Immature natural killer cell (primary cell): ENCODE data around the gene IL11. TPM values are rescaled to one million over a fixed set of nuclear protein-coding genes. Genes with fewer than 3 reads are reported as not detected.

ENCODE experiments used
- DNase-seq, 3 donors: peaks; one replicate each; pipeline ENCODE4 v3.0.0; 2022; ENCODE audit warnings: mixed read lengths in 1 of 3
- H3K27ac Mint-ChIP-seq, 6 donors: one replicate each; pipeline ENCODE4 v1.8.0; 2020; ENCODE audit warnings: mixed read lengths in 6 of 6, mild to moderate bottlenecking in 5 of 6, inconsistent platforms in 4 of 6, moderate library complexity in 3 of 6
- H3K27me3 Mint-ChIP-seq, 3 donors: one replicate each; pipeline ENCODE4 v1.8.0; 2020 to 2021; ENCODE audit warnings: low read depth in 3 of 3, mild to moderate bottlenecking in 3 of 3, mixed read lengths in 3 of 3, moderate library complexity in 3 of 3, inconsistent platforms in 1 of 3
- H3K36me3 Mint-ChIP-seq, 3 donors: one replicate each; pipeline ENCODE4 v1.8.0; 2020; ENCODE audit warnings: mixed read lengths in 3 of 3, inconsistent platforms in 2 of 3, mild to moderate bottlenecking in 2 of 3
- H3K4me1 Mint-ChIP-seq, 2 donors: one replicate each; pipeline ENCODE4 v1.8.0; 2020; ENCODE audit warnings: inconsistent platforms in 2 of 2, mild to moderate bottlenecking in 2 of 2, mixed read lengths in 2 of 2, moderate library complexity in 1 of 2
- H3K4me3 Mint-ChIP-seq, 5 donors: one replicate each; pipeline ENCODE4 v1.8.0; 2020; ENCODE audit warnings: mild to moderate bottlenecking in 5 of 5, mixed read lengths in 5 of 5, inconsistent platforms in 3 of 5, moderate library complexity in 3 of 5
- H3K9me3 Mint-ChIP-seq, 6 donors: one replicate each; pipeline ENCODE4 v1.8.0; 2020; ENCODE audit warnings: mild to moderate bottlenecking in 6 of 6, mixed read lengths in 6 of 6, inconsistent platforms in 4 of 6, moderate library complexity in 3 of 6
- polyA plus RNA-seq, 3 donors: library from polyadenylated mRNA; unstranded; fragments of 300-500 nt; fragmentation: Illumina TruSeq; gene quantifications; one replicate each; pipeline ENCODE4 v1.2.3, GENCODE V29; 2021

IL11 gene
- polyA plus RNA-seq, 3 donors from 2014 or later = not detected

DNA sequence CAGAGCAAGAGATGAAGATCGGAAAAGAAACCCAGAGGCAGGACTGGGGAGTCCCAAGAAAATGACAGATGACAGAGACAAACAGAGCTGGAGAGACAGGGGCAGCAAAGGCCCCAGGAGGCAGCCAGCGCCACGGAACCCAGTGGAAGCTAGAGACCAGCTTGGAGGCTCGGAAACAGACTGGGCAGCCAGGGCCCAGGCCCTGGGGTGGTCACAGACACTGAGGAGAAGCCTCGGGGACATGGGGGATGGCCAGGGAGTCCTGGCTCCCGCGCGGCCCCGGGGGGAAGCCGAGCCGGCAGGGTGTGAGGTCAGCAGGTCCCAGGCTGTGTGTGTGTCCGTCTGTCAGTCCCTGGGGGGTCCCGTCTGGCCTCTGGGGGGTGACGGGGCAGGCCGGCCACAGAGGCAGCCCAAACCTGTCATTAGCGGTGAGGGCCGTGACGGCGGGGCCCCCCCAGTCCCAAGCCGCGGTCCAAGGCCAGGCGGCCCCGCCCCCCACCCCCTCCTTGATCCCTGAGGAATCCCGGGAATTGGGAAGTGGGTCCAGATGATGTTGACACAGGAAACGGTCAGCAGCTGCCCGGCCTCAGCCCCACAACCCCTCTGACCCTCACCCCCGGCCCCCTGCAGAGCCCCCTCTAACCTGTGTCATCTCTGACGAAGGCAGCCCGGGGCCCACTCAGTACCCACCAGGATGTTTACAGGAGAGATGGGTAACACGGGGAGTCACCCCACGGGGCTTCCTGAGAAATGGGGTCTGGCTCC lies 3.9 kb upstream of the IL11 start:
- Mint-ChIP-seq H3K36me3 (no peaks in the 10 kb centered on the region), H3K27ac (no peak overlapping the region), H3K27me3 (peaks cover 11 to 18% (median 15%) of the 10 kb centered on the region in 3 donors), H3K9me3 (no peaks in the 10 kb centered on the region), H3K4me1 (peaks cover 0 to 6% of the 10 kb centered on the region in 2 donors), H3K4me3 (no peak overlapping the region)
- DNase-seq = no peak

DNA sequence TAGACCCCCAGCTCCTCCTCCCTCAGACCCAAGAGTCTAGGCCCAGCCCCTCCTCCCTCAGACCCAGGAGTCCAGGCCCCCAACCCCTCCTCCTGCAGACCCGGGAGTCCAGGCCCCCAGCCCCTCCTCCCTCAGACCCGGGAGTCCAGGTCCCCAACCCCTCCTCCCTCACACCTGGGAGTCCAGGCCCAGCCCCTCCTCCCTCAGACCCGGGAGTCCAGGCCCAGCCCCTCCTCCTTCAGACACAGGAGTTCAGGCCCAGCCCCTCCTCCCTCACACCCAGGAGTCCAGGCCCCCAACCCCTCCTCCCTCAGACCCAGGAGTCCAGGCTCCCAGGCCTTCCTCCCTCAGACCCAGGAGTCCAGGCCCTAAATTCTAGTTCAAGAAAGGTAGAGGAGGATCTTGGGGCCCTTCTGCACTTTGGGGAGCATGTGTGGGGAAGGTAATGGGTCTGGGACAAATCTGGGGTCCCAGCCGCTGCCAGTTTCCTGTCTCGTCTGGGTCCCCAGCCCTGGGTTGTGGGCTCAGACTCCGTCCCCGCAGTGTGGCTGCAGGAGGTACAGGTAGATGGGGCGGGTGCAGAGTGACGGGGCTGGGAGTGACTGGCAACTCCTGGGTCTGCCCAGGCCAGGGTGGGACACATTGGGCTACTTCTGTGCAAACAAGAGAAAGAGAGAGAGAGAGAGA lies 3.2 kb upstream of the IL11 start:
- Mint-ChIP-seq H3K27me3 (peaks cover 11 to 20% (median 17%) of the 10 kb centered on the region in 3 donors), H3K4me3 (no peak overlapping the region), H3K27ac (no peak overlapping the region), H3K9me3 (no peaks in the 10 kb centered on the region), H3K4me1 (peaks cover 0 to 6% of the 10 kb centered on the region in 2 donors), H3K36me3 (no peaks in the 10 kb centered on the region)
- DNase-seq = no peak

DNA sequence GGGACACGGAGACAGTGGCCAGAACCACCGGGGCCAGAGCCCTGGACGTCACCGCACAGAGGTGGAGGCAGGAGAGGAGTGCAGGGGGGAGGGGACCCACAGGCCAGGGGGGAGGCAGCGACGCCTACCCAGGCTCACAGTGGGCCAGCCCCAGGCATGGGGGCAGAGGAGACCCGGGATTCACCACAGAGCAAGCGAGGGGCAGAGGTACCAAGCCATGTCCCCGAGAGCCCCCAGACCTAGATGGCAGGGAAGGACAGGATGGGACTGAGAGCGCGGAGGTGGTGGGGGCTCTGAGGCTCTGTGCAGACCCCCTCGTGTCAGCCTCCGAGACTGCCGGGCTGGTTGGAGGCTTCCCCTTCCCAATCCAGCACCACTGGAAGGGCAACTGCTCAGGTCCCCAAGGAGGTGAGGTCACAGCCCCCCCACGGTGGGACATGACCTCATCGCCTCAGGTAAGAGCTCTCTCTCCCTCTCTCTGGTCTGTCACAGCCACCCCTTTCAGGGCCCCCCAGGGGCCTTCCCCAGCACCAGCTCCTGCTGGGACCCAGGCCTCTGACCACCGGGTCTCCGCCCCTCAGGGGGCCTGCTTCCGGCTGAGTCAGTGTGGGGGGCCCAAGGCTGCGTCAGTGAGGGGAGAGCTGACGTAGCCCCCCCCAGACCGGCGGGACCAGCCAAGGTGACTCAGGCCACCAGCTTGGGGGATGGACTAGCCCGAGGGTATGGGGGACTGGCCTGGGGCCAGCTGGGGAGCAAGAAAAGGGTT lies 2.2 kb upstream of the IL11 start:
- no peaks in the 10 kb centered on the region for H3K9me3 Mint-ChIP-seq
- H3K36me3 Mint-ChIP-seq = no peaks in the 10 kb centered on the region
- no peak overlapping the region for H3K4me3 Mint-ChIP-seq
- H3K4me1 Mint-ChIP-seq = peaks cover 0 to 6% of the 10 kb centered on the region in 2 donors
- peaks cover 11 to 20% (median 17%) of the 10 kb centered on the region in 3 donors for H3K27me3 Mint-ChIP-seq
- DNase-seq = no peak
- no peak overlapping the region for H3K27ac Mint-ChIP-seq

DNA sequence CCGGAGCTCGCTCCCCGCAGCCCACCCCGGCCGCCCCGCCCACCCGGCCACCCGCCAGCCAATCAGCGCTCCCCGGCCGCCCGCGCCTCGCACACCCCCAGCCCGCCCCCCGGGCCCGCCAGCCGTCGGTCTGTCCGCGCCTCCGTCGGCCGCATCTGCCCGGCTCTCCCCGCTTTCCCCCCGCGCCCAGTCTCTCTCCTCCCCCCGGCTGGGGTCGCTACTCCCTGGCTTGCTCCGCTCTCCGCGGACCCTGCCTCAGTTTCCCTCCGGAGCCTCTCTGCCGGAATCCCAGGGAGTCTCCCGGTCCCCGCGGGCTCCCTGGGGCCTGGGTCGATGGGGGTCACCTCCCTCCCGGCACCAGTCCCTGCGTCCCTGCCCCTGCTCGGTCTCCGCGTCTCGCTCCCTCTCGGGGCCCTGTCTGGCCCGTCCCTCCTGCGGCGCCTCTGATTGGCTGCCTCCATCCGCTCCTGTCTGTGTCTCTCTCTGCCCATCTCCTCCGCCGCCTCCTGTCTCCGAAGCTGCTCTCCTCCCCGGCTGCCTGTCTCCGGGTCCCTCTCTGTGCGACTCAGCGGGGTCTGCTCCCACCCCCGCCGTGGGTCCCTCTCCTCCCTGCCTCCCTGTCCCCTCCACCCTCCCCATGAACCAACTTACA lies 484 bp downstream of the IL11 start:
- Mint-ChIP-seq H3K4me3 (peak overlapping the region in 4 of 5 donors; percentile 47 to 78 (median 65)), H3K27me3 (peaks cover 14 to 21% (median 15%) of the 10 kb centered on the region in 3 donors), H3K9me3 (no peaks in the 10 kb centered on the region), H3K27ac (no peak overlapping the region), H3K36me3 (no peaks in the 10 kb centered on the region), H3K4me1 (peaks cover 0 to 6% of the 10 kb centered on the region in 2 donors)
- DNase-seq = no peak

DNA sequence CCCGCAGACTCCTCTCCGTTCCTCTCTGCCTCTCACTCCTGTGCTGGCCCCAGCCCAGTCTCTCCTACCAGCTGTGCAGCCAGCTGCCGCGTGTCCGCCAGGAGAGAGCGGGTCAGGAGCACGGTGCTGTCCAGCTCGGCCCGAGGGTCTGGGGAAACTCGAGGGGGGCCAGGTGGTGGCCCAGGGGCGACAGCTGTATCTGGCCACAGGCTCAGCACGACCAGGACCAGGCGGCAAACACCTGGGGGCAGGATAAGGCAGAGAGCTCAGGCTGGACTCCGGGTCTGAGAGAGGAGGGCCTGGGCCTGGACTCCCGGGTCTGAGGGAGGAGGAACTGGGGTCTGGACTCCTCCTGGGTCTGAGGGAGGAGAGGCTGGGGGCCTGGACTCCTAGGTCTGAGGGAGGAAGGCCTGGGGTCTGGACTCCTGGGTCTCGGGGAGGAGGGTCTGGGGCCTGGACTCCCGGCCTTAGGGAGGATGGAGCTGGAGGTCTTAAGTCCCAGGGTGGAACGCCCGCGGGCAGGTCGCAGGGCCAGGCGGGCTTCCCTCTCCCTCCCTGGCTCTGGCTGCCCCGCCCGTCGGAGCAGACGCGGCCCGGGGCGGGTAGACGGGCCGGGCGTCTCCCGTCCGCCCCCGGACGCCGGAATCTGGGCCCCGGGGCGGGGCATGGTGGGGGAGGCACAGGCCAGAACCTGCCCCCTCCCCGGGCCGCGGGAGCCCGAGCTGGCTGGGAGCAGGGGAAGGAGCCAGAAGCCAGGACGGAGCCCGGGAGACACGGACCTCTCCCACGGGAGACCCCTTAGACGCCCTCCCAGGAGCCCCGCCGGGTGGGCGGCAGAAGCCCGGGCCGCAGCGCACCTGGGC lies 1.3 kb downstream of the IL11 start:
- no peak overlapping the region for H3K27ac Mint-ChIP-seq
- H3K4me3 Mint-ChIP-seq = peak overlapping the region in 1 of 5 donors; percentile 17
- no peaks in the 10 kb centered on the region for H3K9me3 Mint-ChIP-seq
- H3K27me3 Mint-ChIP-seq = peaks cover 13 to 21% (median 15%) of the 10 kb centered on the region in 3 donors
- H3K36me3 Mint-ChIP-seq = no peaks in the 10 kb centered on the region
- peaks cover 0 to 6% of the 10 kb centered on the region in 2 donors for H3K4me1 Mint-ChIP-seq
- DNase-seq = no peak

DNA sequence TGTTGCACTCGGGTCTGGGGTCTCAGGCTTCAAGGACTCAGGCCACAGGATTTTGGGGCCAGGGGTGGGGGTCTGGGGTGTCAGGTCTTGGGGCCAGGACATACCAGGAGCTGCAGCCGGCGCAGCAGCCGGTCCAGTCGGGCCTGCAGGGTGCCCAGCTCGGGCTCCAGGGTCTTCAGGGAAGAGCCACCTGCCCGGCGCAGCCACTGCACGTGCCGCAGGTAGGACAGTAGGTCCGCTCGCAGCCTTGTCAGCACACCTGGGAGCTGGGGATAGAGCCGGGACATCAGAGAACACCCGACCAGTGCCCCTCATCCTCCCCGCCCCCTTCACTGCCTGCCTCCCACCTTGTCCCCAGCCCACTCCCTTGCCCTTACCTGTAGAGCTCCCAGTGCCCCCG lies 2.2 kb downstream of the IL11 start:
- no peak overlapping the region for H3K27ac Mint-ChIP-seq
- H3K4me3 Mint-ChIP-seq = no peak overlapping the region
- peaks cover 9 to 19% (median 13%) of the 10 kb centered on the region in 3 donors for H3K27me3 Mint-ChIP-seq
- no peak for DNase-seq
- H3K4me1 Mint-ChIP-seq = peaks cover 0 to 6% of the 10 kb centered on the region in 2 donors
- no peaks in the 10 kb centered on the region for H3K36me3 Mint-ChIP-seq
- H3K9me3 Mint-ChIP-seq = no peaks in the 10 kb centered on the region

DNA sequence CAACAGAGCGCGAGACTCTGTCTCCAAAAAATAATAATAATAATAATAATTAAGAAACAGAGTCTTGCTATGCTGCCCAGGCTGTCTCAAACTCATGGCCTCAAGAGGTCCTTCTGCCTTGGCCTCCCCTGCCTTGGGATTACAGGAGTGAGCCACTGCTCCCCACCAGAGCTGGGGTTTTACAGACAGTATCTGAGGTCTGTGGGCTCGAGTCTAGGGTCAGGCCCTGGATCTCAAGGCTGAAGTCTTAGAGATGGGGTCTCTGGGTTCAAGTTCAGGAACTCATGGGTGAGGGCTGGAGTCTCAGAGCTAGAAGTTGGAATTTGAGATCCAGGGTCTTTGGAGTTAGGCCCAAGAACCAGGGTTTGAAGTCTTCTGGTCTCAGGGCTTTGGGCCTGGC lies 3.5 kb downstream of the IL11 start:
- Mint-ChIP-seq H3K36me3 (no peaks in the 10 kb centered on the region), H3K27me3 (peaks cover 9 to 15% (median 10%) of the 10 kb centered on the region in 3 donors), H3K4me1 (peaks cover 0 to 6% of the 10 kb centered on the region in 2 donors), H3K27ac (no peak overlapping the region), H3K4me3 (no peak overlapping the region), H3K9me3 (no peaks in the 10 kb centered on the region)
- DNase-seq = no peak

DNA sequence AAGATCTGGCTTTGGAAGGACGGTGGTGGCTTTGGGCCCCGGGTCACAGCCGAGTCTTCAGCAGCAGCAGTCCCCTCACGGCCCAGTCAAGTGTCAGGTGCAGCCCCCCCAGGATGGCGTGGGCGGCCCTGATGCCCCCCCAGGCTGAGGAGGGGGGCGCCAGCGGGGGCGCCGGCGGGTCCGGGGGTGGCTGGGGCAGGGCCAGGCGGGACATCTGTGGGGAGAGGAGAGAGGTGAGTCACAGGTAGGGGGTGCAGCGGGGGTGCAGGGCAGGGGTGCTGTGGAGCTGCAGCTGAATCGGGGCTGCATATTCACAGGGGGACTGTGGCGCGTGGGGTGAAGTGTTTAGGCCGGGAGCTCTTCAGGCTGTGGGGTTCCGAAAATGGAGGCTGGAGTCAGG lies 4.3 kb downstream of the IL11 start:
- Mint-ChIP-seq H3K27me3 (peaks cover 2 to 11% (median 8%) of the 10 kb centered on the region in 3 donors), H3K9me3 (no peaks in the 10 kb centered on the region), H3K4me3 (no peak overlapping the region), H3K4me1 (peaks cover 0 to 6% of the 10 kb centered on the region in 2 donors), H3K27ac (no peak overlapping the region), H3K36me3 (no peaks in the 10 kb centered on the region)
- no peak for DNase-seq

DNA sequence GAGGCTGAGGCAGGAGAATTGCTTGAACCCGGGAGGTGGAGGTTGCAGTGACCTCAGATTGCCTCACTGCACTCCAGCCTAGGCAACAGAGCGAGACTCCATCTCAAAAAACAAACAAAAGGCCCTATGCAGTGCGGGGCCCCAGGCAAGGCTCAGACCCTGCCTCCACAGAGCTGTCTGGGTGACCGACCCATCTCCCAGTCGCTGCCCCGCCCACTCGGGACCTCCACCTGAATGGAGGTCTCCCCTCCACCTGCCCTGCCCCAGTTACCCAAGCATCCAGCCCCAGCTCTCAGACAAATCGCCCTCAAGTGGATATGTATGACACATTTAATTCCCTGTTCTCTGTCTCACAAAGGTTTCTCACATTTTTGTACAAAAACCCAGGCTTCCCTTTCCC lies 5.0 kb downstream of the IL11 start:
- H3K27me3 Mint-ChIP-seq = peaks cover 2 to 7% (median 4%) of the 10 kb centered on the region in 3 donors
- H3K27ac Mint-ChIP-seq = no peak overlapping the region
- H3K4me1 Mint-ChIP-seq = peaks cover 0 to 2% of the 10 kb centered on the region in 2 donors
- no peak overlapping the region for H3K4me3 Mint-ChIP-seq
- H3K9me3 Mint-ChIP-seq = no peaks in the 10 kb centered on the region
- no peak for DNase-seq
- no peaks in the 10 kb centered on the region for H3K36me3 Mint-ChIP-seq

DNA sequence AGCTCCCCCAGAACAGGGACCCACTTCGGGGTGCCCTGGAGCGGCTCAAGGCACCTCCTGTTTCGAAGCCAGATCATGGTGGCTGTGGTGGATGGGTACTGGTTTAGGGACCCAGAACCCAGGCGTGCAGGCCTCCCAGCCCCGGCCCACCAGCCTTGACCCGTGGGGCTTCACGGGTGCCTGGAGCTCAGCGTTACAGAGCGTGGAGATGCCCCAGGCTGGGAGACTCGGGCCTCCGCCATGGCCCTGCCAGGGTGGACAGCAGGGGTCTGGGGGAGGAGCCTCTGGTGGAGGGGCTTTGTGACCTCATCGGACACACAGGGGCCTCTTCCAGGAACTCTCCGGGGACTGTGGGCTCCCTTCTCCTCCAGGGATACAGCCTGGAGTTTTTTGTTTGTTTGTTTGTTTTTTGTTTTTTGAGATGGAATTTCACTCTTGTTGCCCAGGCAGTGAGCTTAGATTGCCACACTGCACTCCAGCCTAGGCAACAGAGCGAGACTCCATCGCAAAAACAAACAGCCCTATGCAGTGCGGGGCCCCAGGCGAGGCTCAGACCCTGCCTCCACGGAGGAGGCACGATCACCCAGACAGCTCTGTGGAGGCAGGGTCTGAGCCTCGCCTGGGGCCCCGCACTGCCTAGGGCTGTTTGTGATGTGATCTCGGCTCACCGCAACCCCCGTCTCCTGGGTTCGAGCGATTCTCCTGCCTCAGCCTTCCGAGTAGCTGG lies 7.1 kb downstream of the IL11 start, which contains the start of gene GARIN5B:
Gene GARIN5B, minus strand, starts transcription at position 271 of the 727 bp plus-strand sequence. Its CDS starts 194 bp downstream, at position 77.
- no peaks in the 10 kb centered on the region for H3K9me3 Mint-ChIP-seq
- DNase-seq = no peak
- H3K27me3 Mint-ChIP-seq = peaks cover 0 to 5% (median 4%) of the 10 kb centered on the region in 3 donors
- H3K4me3 Mint-ChIP-seq = no peak within 1 kb of the TSS
- no peaks in the 10 kb centered on the region for H3K36me3 Mint-ChIP-seq
- no peaks in the 10 kb centered on the region for H3K4me1 Mint-ChIP-seq
- no peak within 1 kb of the TSS for H3K27ac Mint-ChIP-seq

DNA sequence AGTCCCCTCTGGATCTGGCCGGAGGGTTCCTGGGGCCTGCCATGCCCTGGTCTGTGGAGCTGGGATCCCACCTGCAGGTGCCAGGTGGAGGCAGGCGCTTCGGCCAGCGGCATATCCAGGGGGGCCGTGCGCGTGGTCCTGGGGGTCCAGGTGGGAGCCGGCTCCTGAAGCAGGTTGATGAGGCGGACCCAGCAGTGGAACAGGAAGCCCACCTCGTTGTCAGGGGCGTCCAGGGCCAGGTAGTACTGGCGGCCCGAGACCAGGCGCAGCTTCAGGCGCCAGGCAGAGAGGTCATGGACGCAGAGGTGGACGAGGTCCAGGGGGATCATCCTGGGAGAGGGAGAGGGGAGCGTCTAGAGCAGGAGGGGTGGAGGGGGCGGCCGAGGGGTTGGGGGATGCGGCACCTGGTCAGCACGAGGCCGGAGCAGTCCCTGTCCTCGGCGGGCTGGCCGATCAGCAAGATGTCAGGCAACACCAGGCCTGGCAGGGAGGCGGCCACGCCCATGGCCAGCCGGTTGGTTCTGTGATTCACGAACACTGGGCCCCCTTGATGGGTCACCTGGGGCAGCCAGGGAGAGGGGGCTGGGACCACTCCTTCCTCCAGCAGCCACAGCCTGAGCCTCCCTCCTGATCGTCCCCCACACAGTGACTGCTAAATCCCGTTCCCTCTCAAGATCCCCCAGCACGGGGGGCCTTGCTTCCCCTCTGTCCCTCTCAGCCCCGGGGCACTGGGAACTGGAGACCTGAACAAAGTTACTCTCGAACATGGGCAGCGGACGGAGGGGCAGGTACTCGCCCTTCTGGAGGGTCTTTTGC lies 7.9 kb downstream of the IL11 start:
- Mint-ChIP-seq H3K36me3 (no peaks in the 10 kb centered on the region), H3K9me3 (no peaks in the 10 kb centered on the region), H3K4me1 (no peaks in the 10 kb centered on the region), H3K27ac (no peak overlapping the region), H3K27me3 (peaks cover 0 to 6% (median 5%) of the 10 kb centered on the region in 3 donors), H3K4me3 (no peak overlapping the region)
- DNase-seq = no peak

DNA sequence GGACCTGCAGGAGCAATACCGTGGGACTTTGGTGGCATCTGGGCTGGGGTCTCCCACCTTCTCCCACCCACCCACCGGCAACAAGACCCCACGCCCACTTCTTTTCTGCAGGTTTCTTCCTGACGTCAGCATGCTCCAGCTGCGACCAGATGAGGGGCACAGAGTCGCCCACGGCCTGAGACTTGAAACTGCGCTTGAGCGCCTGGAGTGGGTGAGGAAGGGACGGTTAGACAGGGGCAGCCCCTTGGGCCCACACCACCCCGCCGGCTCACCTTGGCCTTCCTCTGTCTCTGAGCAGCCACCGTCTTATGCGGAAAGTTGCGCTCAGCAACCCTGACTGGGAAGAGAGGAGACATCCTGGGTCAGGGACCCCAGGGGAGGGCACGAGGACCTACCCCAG lies 9.4 kb downstream of the IL11 start:
- Mint-ChIP-seq H3K36me3 (no peaks in the 10 kb centered on the region), H3K27ac (no peak overlapping the region), H3K27me3 (peaks cover 3 to 4% (median 3%) of the 10 kb centered on the region in 3 donors), H3K9me3 (no peaks in the 10 kb centered on the region), H3K4me3 (no peak overlapping the region), H3K4me1 (no peaks in the 10 kb centered on the region)
- DNase-seq = no peak
